Fibroblast of skin of left quadriceps (primary cell): ENCODE measurements around the gene NXNL2.

Experiments
- DNase-seq, 2 experiments: peaks; one replicate each; pipeline ENCODE4 v3.0.0-alpha.2; 2013; ENCODE audit warnings: low read depth in 2 of 2

The NXNL2 gene

DNA sequence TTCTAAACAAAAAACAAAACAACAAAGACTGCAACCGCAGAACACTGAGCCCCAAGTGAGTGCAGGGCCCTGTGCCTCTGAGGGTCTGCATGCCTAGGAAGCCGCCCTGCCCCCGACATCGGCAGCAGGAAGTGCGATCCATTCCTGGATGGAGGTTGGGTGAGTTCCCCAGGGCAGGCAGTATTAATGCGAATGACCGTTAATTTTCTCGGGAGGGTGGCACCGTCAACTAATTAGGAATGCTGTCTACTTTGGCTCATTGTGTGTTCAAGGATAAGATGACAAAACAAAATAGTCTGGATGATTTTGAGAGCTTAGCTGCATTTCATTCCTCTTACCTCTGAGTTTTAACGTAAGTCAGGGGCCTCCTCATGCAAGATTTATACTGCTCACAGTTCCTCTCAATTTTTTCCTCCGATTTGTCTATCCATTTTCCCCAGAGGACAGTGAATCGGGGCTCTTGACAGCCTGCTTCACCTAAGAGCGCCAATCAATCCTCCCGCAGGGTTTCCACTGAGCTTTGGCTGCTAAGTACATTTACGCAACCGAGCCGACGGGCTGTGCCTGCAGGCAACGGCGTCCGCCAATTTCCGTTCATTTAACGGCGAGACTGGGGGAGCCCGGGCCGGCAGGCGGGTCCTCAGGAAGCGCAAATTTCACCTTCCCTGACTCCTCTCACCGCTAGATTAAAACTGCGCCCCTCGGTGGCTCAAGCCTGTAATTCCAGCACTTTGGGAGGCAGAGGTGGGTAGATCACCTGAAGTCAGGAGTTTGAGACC, 2.9 kb upstream of the NXNL2 start:
- DNase-seq: peak in 1 of 2 experiments; percentile 33

DNA sequence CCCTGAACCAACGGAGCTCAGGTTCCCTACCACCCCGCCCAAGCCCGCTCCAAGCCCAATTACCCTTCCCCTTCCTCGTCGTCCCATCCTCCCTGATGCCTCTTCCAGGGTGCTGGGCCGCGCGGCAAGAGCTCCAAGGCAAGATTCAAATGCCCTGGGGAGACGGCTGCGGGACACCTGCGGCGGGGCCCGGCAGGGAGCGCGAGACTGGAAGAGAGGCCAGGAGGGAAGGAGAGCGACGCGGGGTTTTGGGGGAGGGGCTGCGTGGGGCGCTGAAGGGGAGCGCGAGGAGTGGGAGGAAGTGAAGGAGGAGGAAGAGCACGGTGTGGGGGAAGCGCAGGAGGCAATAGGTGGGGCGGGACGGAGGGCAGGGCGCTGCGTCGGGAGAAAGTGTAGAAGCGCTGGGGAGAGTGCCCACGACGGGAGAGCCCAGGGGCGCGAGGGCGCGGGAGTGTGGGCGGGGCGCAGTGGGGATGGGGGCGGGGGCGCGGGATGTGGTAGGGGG, 975 bp upstream of the NXNL2 start:
- DNase-seq: peak in 1 of 2 experiments; percentile 29

DNA sequence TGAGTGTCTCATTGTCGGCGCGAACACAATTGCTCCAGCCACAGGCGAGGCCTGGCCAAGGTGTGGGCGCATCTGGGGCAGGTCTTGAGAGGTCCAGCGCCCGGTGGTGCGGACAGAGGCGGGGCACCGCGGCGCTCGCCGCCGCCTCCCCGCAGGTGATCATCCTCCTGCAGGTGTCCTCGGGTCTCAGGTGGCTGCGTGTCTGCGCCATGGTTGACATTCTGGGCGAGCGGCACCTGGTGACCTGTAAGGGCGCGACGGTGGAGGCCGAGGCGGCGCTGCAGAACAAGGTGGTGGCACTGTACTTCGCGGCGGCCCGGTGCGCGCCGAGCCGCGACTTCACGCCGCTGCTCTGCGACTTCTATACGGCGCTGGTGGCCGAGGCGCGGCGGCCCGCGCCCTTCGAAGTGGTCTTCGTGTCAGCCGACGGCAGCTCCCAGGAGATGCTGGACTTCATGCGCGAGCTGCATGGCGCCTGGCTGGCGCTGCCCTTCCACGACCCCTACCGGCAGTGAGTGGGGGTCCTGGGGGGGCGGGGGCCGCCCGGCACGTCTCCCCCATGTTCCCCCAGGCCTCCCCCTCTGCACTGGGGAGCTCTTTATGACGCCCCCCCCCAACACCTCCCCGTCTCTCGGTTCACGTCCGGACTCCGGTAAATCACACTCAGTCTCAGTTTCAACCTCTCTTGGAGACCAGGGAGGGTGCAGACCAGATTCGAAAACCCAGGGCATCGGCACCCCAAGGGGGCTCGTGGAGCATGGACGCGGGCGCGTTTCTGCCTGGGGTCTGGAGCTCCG, 446 bp downstream of the NXNL2 start:
- no peak for DNase-seq

DNA sequence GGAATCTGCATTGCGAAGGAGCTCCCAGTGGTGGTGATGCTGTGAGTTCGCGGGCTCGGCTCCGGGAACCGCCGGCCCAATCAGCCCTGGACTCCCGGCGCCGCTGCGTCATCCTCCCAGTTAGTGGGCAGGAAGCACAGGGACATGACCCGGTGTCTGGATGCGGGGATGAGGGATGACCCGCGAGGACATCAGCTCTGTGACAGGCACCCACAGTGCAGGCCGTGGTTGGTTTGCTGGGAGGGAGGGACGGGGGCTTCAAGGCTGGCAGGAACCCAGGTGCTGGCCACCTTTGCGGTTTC, 996 bp downstream of the NXNL2 start:
- no peak for DNase-seq

- no peak for DNase-seq
Measured at GRCh38 chr9:88536951-88537760, 2.2 kb downstream of the NXNL2 start.

GRCh38 chr9:88537761-88538091, 2.7 kb downstream of the NXNL2 start:
- peak in 1 of 2 experiments; percentile 48 for DNase-seq

DNA sequence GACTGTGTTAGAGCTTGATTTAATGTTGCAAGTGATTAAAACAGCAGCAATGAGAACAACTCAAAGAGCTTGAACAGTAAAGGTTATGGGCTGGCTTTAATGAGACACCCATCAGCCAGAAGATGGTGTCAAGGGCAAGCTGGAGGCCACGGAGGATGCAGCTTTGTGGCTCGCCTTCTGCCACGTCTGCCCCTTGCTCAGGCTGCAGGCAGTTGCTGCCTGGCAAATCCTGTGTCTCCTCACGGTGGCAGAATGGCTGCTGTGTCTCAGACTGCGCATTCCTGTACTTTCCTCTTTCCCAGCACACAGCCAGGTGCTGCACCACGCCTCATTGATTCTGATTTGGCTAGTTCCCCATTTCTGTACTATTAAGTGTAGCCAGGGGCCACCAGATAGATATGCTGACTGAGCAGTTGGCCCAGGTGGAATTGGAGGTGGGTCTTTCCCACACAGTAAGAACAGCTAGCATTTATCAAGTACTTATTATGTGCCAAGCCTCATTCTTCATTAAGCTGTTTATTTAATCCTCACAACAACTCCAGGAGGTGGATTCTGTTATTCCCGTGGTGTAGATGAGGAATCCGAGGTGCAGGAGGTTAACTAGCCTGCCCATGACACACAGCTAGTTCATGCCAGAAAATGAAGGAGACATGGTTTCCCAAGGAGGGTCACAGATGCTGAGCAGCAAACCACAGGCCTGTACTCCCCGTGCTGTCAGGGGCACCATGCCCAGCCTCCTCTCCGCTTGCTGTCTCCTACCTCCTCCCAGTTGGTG, 3.5 kb downstream of the NXNL2 start:
- DNase-seq: no peak

DNA sequence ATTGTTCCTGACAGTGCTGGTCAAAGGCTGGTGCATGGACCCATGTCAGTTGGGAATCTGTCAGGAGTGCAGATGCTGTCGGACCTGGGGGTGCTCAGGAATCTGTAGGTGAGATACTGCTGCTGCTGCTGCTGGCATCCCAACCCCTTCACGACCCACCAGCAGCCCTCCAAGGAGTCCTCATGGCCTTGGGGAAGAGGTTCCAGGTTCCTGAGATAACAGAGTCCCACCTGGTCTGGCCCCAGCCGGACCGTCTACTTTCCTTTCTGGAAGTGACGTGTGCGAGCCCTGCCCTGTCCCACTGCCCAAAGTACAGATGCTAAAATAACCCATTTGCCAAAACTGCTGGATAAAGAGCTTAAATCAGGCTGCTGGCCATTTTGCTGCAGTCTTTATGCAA, 4.3 kb downstream of the NXNL2 start:
- DNase-seq: no peak

DNA sequence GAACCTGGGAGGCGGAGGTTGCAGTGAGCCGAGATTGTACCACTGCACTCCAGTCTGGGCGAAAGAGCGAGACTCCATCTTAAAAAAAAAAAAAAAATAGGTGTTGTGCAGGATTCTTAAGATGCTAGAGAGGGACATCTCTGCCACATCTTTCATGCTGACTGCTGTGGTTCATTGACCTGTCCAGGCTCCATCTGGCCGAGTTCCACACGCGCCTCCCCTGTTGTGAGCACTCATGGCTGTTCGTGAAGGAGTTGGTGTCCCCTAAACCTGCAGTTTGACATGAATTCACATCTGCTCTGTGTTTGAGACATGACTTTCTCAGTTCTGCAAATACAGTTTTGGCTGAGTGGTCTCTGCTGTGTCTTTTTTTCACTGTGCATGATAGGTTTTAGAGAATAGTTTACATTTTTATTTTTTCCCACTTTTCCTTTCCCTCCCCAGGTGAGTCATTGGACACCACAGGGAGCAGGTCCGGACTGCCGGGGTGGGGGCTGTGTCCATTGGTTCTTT, 5.3 kb downstream of the NXNL2 start:
- no peak for DNase-seq

DNA sequence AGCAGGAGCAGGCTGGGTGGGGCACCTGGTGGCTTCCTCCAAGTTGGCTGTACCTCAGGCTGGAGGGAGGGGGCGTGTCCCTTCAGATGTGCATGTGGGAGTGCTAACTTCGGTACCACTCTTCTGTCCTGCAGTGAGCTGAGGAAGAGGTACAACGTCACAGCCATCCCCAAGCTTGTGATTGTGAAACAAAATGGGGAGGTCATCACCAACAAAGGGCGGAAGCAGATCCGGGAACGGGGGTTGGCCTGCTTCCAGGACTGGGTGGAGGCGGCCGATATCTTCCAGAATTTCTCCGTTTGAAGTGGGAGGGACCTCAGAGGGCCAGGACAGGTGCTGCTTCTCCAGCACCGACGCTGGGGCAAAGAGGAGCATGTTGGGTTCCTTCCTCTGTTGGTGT, 9.3 kb downstream of the NXNL2 start:
- DNase-seq: no peak

GRCh38 chr9:88551546-88552137, 16.7 kb downstream of the NXNL2 start:
- no peak for DNase-seq

- no peak for DNase-seq
Measured at GRCh38 chr9:88553350-88553749, 18.4 kb downstream of the NXNL2 start.

DNA sequence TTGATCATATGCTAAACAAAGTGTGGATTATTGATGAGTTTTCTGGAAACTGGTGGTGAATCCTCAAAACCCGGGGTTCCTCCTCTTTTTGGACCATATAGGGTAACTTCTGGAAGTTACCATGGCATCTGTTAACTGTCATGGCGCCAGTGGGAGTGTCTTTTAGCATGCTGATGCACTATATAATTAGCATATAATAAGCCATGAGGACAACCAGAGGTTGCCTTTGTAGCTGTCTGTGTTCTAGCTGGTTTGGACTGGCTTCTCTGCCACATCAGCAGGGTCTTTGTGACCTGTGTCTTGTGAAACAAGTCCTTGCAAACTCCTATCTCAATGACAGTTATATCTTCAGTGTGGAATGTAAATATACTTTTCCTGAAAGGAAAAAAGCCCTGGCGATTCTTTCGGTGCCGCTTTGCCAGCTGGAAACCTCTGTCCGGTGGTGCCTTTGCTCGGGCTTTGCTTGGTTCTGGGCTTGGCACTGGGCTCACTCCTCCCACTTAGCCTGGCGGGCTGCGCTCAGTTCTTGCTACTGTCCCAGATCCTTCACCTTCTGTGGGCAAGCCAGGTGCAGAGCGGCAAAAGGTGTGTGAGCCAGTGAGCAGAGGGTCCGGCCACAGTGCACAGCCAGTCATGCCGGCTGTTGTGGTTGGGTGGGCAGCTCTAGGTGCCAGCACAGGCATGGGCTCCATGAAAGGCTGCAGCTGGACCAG, 20.4 kb downstream of the NXNL2 start:
- no peak for DNase-seq

GRCh38 chr9:88559661-88560060, 24.7 kb downstream of the NXNL2 start:
- no peak for DNase-seq

DNA sequence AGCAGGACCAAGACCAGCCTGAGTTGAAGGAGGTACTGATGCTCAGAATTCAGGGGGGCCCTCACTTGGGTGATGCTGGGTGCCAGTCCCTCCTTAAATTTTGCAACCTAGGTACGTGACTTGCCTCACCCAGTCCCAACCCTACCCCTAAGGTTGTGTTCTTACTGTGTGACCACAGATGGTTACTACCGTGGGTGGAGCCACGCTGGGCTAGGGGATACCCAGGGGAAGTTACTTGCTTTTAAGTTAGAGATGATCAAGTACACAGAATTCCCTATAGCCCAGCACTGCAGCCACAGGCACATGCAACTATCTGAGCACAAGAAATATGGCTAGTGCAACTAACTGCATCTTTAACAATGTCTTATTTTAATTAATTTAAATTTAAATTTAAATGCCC, 32.9 kb downstream of the NXNL2 start:
- no peak for DNase-seq

- DNase-seq: no peak
Measured at GRCh38 chr9:88571419-88571818, 36.4 kb downstream of the NXNL2 start.

DNA sequence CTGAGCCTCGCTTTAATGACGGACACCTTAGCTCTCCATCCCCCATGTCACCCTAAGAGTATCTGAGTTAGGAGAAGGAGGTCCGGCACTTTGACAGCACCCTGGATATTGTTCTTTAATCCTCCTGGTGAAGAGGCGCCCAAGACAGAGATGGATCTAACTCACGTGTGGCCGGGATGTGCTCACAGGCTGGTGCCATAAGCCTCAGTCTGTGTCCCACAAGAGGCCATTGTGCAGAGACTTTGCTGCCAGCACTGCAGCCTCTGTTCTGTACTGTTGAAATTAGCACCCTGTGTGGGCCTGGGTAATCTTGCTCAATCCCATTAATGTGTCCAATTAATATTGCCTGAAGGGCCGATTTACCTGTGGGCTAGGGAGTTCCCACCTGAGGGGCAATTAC, 37.7 kb downstream of the NXNL2 start:
- DNase-seq: no peak

DNA sequence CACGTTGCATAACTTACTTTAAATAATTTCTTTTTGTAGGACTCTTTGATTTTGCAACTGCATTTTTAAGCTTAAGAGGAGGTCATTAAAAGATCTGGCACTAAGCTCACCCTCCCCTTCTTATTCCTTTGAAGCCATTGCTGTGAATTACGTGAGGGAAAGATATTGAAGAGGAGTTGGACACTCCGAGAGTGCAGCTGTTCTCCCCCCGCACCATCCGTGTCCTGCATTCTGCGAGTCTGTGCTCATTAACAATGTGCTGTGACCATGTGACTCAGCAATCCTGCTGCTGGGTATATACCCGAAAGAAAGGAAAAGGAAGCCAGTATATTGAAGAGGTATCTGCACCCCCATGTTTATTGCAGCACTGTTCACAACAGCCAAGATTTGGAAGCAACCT, 40.0 kb downstream of the NXNL2 start:
- no peak for DNase-seq

DNA sequence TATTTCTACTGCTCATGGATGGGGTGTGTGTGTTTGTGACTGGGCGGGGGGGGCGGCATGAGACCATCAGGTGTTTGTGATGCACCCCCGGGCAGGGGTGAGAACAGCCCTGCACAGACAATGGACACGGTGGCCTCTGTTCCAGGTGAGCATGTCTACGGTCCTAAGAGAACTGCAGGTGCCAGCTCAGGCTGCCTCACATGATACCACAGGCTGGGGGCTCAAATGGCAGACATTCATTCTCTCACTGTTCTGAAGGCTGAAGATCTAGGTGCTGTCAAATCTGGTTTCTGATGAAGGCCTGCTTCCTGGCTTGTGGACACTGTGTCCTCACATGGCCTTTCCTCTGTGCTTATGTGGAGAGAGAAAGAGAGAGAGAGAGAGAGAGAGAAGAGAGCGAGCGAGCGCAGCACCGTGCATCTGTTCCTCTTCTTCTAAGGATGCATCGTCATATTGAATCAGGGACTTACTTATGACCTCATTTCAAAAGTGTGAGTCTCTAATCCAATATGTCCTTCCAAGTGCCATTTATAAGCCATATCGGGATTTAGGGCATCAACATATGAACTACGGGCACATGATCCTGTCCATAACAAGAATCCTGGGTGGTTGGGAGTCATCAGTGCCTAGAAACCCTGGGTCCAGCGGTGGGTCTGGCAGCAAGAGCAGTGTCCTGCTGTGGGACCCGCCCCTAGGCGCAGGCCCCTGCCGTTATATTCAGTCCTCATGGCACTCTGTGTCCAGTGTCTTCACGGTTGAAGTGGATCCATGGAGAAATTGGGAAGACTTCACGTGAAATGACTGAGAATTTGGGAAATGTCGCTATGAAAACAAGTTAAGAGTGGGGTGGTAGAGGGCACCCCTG, 42.5 kb downstream of the NXNL2 start:
- no peak for DNase-seq
